SK-N-MC (cell line): ENCODE results near the gene ANXA8L1.
"Not testable (repeated sequence)": the region's sequence is repeated elsewhere in the genome, so short reads cannot be mapped to it uniquely, and the experiment has no call there.

Experiments
- EZH2 ChIP-seq: fragments of 200-600 bp; sonication (generic); IDR thresholded peaks from one replicate; pipeline ENCODE4 v1.6.1; 2017; ENCODE audit warnings: antibody characterized with exemption
- POLR2AphosphoS5 ChIP-seq: IDR thresholded peaks from 2 replicates; pipeline ENCODE4 v1.6.1; 2012; ENCODE audit warnings: mild to moderate bottlenecking, low read depth, low read length, borderline replicate concordance

DNA sequence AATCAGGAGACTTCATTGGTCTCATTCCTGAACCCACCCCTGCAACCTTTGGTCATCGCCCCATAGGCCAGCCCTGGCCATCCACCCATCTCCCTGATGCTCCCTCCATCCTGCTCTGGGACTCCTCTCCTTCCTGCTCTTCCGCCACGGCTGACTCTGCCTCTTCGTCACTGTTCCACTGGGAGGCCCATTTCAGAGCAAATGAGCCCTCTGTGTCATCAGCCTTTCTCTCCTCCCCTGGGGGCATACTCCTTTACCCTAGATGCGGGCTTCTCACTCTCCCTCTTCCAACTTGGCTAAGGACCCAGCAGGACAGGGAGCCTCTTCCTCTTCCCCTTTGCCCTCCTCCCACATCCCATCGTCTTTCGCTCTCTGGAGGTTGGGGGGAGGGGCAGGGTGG lies 42.7 kb downstream of the ANXA8L1 start:
- not testable (repeated sequence) for TF ChIP-seq POLR2AphosphoS5, EZH2
